Measurements from ENCODE around the gene ITSN2.

GRCh38 chr2:24269265-24269664 lies 91.1 kb downstream of the ITSN2 start:
- TF ChIP-seq, protein P1, sequence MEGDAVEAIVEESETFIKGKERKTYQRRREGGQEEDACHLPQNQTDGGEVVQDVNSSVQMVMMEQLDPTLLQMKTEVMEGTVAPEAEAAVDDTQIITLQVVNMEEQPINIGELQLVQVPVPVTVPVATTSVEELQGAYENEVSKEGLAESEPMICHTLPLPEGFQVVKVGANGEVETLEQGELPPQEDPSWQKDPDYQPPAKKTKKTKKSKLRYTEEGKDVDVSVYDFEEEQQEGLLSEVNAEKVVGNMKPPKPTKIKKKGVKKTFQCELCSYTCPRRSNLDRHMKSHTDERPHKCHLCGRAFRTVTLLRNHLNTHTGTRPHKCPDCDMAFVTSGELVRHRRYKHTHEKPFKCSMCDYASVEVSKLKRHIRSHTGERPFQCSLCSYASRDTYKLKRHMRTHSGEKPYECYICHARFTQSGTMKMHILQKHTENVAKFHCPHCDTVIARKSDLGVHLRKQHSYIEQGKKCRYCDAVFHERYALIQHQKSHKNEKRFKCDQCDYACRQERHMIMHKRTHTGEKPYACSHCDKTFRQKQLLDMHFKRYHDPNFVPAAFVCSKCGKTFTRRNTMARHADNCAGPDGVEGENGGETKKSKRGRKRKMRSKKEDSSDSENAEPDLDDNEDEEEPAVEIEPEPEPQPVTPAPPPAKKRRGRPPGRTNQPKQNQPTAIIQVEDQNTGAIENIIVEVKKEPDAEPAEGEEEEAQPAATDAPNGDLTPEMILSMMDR (conservative IDR thresholded peaks at IDR 0.05; ENCODE audit: low read depth, low read length) = no peak
- TF ChIP-seq EZH2 (IDR thresholded peaks at IDR 0.05; ENCODE audit: low read length, unreplicated experiment) (no peak), EZH2phosphoT487 (IDR thresholded peaks at IDR 0.05; ENCODE audit: borderline replicate concordance, low read length) (no peak)
